Measurements from ENCODE around the gene SMYD3.

GRCh38 chr1:245874942-245875580 lies 632.0 kb downstream of the SMYD3 start:
- TF ChIP-seq CTCF (IDR thresholded peaks at IDR 0.05 in 8 of 11, conservative IDR thresholded peaks at IDR 0.05 in 3 of 11) (no peak), POLR2A (IDR thresholded peaks at IDR 0.05) (no peak)

All from spleen (tissue), 7 donors.